ENCODE results near the gene SRP9.

SRP9 gene

GRCh38 chr1:225777583-225778336 is at the start of gene SRP9:
Gene SRP9, plus strand, starts transcription at chr1:225777826. Its CDS starts 115 bp downstream, at chr1:225777941.
- DNase-seq, result peak; percentile 99

GRCh38 chr1:225731491-225731890 is 46.1 kb upstream of the SRP9 start:
- peak in 1 of 3 donors; percentile 22 for DNase-seq

DNA sequence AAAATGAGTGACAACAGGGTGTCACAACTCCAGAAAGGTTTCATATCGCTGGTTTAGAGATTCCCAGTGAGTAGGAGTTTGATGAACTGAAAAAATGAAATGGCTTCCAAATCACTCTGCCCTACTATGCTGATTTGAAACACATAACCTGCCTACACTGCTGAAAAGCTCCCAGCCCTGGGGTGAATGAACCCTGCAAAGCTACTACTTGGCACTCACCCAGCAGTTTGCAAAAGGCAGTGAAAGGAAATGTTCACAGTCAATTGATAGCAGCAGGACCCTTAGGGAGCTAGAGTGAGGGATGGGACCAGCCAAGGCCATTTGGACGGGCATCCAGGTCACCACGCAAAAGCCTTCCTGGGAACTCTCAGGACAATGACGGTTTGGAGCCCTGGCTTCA is 44.4 kb upstream of the SRP9 start:
- DNase-seq, result no peak

GRCh38 chr1:225735252-225736149 is 42.1 kb upstream of the SRP9 start:
- peak; percentile 16 to 34 (median 21) for DNase-seq

DNA sequence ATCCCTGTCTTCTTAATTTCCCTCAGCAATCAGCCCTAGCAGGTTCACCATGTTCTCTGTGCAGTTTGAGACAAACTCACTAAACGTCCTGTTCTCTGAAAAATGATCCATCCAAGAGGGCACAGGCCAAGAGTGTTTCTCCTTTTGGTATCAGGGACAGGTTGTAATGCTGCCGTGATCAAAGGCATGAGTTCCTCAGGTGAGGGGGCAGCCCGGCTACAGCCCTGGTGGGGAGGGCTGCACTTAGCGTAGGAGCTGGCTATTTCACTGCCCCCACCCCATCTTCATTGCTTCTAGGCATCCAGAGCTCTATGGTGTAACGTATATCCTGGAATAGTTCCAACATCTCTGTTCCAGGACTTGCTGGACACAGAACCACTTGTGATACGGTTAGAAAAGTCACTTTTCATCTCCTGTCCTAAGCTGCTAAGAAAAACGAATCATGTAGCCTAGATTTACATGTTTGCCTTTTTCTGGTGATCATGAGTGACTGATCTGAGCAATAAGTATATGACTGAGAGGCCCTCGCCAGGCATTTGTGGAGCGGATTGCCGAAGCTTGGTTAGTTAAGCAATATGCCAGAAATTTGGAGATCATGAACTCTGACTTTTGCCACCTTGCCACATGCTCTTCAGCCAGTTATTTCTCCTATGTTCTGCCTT is 41.1 kb upstream of the SRP9 start:
- DNase-seq, result no peak

GRCh38 chr1:225737161-225737560 is 40.5 kb upstream of the SRP9 start:
- no peak for DNase-seq

DNA sequence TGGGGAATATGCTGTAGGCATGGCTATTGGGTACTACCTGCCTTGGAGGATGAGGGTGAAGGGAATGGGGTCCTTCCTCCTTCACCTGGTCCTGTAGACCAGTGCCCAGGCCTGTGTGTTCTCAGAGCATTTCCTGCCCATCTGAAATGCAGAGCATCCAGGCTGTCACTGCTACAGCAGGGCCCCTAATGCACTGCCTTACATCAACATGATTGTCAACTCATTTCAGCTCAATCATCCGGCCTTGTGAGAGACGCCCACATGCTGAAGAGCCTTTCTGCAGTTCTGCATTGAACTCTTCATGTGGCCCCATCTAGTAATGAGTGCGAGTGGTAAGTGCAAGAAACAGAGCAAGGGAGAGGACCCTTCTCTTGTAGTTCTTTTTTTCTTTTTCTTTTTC is 39.8 kb upstream of the SRP9 start:
- no peak for DNase-seq

DNA sequence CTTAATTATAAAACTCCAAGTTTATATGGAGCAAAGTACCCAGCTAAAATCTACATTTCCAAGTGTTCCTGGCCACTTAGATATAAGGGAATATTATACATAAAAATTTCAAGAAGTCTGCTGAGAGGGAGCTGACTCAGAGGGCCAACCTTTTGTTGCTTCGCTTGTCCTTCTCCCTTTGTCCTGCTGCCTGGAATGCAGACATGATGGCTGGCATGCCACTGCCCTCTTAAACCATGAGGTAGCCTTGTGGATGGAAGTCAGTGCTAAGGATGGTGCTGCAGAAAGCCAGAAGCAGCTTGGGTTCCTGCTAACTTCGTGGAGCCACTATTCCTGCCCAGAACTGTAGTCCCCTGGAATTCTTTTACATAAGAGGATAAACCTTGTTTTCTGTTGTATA is 38.9 kb upstream of the SRP9 start:
- no peak for DNase-seq

GRCh38 chr1:225739542-225740107 is 38.0 kb upstream of the SRP9 start:
- no peak for DNase-seq

DNA sequence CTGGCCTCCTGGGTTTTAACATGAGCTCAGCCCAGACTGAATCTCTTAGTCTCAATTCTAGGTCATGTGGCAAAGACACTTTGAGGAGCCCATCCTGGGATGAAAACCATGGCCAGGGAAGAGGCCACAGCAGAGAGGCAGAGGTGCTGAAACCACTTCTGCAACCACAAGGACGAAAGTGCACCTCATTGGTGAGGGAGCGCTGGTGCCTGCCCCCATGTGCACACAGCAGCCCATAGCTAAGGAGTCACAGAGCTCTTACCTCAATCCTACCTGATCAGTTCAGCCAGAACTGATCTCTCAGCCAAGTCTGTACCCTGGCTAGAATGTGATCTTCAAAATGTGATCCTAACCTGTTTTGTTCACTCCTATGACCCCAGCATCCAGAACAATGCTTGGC is 32.9 kb upstream of the SRP9 start:
- DNase-seq, result no peak

- no peak for DNase-seq
Observed at GRCh38 chr1:225745273-225745672, 32.4 kb upstream of the SRP9 start.

GRCh38 chr1:225746361-225747179 is 31.1 kb upstream of the SRP9 start:
- DNase-seq, result no peak

DNA sequence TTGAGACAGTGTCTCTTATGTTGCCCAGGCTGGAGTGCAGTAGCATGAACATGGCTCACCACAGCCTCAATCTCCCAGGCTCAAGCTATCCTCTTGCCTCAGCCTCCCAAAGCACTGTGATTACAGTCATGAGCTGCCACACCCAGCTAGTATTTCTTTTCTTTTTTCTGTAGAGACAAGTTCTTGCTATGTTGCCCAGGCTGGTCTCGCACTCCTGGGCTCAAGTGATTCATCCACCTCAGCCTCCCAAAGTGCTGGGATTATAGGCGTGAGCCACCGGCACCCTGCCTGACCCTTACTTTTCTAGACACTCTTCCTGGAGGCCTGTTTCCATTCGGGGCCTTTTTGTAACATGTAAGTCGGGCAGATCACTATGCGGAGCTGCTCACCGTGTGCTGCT is 30.1 kb upstream of the SRP9 start:
- no peak for DNase-seq

GRCh38 chr1:225748529-225748928 is 29.1 kb upstream of the SRP9 start:
- DNase-seq, result no peak

DNA sequence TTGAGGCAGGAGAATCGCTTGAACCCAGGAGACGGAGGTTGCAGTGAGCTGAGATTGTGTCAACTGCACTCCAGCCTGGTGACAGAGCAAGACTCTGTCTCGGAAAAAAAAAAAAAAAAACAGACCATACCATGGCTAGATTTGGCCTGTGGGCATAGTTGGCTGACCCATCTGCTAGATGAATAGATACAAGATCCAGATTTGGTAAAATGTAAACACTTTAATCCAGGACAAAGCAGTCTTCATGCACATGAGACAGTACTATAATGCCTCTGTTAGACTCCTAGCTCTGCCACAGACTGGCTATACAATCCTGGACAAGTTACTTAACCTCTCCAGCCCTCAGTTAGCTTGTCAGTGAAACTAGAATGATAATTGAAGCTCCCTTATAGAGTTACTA is 27.9 kb upstream of the SRP9 start:
- DNase-seq, result no peak

DNA sequence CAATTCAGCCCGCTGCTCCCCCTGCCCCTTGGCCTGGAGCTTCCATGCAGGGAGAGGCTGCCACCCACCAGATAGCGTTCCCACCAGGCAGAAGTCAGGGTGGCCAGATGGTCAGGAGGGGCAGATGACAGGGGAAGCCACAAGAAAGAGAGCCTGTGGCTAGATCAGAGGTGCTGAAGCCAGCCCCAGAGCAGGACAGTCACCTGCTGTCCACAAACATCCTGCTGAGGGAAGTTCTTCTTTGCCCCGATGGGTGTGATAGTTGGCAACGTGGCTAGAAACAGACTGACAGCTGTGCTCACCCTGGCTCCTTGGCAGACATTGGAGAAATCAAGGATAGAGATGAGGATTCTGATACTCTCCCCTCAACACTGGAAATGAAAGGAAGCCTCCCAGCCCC is 27.2 kb upstream of the SRP9 start:
- DNase-seq, result no peak

DNA sequence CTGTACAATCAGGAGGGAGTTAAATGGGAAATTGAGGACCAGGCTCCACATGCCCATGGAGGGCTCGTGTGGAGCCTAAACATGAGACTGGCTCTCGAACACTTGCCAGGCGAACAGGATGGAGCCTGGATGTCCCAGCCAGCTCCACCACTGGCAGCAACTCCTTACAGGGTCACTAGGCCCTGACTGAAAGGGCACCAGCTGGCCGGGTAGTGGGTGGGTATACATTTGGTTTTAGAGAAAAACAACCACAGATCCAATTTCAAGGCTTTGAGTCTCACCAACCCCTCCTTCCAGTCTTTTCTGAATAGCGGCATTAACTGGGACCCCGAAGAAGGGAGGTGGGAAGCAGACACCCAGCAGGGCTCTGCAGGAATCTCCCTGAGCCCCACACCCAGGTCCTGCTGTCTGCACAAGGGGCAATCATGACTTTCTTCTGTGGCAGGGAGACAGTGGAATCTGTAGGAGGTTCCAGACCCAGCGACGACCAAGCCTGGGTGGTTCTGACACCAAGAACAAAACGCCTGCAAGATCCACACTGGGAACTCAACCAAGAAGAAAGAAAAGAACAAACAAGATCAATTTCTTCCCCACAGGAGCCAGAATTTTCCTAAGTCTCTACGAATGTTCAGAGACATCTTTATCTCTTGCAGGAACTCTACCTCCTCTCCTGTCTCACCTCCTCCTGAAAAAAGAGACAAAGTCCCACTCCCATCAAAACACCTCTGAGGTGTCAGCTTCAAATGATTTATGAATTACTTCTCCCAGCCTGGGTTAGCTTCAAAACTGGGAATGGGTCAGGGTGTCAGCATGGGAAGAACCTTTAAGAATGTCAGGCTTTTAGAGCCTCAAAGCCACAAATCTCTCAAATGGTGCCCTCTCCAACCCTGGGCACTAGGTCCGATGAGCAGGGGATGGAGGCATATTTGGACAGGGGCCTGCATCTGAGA is 26.5 kb upstream of the SRP9 start:
- no peak for DNase-seq

GRCh38 chr1:225752245-225752644 is 25.4 kb upstream of the SRP9 start:
- DNase-seq, result no peak

GRCh38 chr1:225754940-225755641 is 22.5 kb upstream of the SRP9 start:
- DNase-seq, result no peak

DNA sequence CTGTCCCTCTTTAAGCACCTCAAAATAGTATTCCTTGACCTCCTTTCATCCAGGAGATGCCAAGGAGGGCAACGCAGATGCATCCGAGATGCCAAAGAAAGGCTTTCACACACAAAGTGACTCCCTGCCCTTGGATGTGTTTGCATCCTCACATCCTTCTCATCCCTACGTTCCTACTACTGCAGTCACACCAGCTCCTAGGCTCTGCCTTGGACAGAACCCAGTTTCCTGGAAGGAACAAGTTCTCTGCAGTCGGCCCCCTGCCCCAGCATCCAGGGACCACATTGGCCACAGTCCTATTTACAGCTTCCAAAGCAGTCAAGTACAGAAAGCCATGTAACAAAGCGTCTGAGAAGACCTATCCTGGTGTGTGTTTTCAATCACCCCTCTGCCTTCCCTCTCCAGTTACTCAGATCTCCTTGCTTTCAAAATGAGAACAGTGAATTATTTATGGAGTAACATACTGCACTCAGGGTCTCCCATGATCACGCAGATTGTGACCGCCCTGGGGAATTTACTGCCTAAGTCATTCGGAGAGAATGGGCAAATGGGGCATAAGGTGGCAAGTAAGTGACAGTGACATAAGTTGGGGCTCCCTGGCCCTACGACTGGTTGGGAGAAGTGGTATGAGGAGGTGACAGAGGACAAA is 21.8 kb upstream of the SRP9 start:
- DNase-seq, result no peak

All from suppressor macrophage treated with lipopolysaccharide for 1 hour (primary cell).